ACC112 (cell line): Measurements from ENCODE around the gene ZNF597.

ENCODE experiments used
- H2AFZ ChIP-seq: fragments of 200-600 bp; sonication (generic); one replicate; pipeline ENCODE4 v1.6.0; 2017; ENCODE audit warnings: antibody characterized with exemption, low read length; ENCODE audit not compliant: unreplicated experiment
- H3K27ac ChIP-seq: fragments of 200-600 bp; sonication (generic); 2 replicates; pipeline ENCODE4 v1.5.1; 2014; ENCODE audit warnings: low read depth, mild to moderate bottlenecking, antibody characterized with exemption, low read length, moderate library complexity
- H3K27me3 ChIP-seq: fragments of 200-600 bp; sonication (generic); 2 replicates; pipeline ENCODE4 v1.6.1; 2014; ENCODE audit warnings: mild to moderate bottlenecking, antibody characterized with exemption, low read length, moderate library complexity, mixed read lengths; ENCODE audit not compliant: insufficient read depth
- H3K36me3 ChIP-seq: fragments of 200-600 bp; sonication (generic); 2 replicates; pipeline ENCODE4 v1.6.1; 2016; ENCODE audit warnings: mild to moderate bottlenecking, antibody characterized with exemption, low read length, moderate library complexity, mixed read lengths; ENCODE audit not compliant: insufficient read depth
- H3K4me1 ChIP-seq: fragments of 200-600 bp; sonication (generic); one replicate; pipeline ENCODE4 v1.6.1; 2016; ENCODE audit warnings: low read length, mixed read lengths; ENCODE audit not compliant: insufficient read depth, unreplicated experiment, control insufficient read depth
- H3K4me3 ChIP-seq: fragments of 200-600 bp; sonication (generic); 2 replicates; pipeline ENCODE4 v1.5.1; 2014; ENCODE audit warnings: mild to moderate bottlenecking, low read depth, low read length
- H3K79me2 ChIP-seq: fragments of 200-600 bp; sonication (generic); one replicate; pipeline ENCODE4 v1.6.0; 2016; ENCODE audit warnings: low read length; ENCODE audit not compliant: control insufficient read depth, unreplicated experiment, insufficient read depth

The ZNF597 gene

DNA sequence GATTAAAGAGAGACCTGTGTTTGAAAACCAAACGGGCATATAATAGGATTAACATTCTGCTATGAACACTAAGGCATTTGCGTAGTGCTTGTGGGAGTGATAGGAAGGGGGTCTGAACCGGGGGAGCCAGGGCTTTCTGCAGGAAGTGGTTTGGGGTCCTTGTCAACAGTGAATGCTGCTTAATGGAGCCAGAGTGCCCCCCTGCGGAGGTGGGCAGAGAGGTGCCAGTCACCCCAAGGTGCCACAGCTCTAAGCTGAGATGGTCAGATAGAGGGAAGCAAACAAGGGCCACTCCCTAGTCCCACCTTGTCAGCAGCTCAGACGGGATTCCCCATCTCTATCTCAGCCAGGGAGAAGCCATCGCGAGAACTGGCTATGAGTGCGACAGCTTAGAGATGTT, 17.8 kb upstream of the ZNF597 start:
- Histone ChIP-seq H3K79me2 (peaks cover 83% of the 10 kb centered on the region), H3K4me1 (peaks cover 13% of the 10 kb centered on the region), H3K27ac (no peak overlapping the region), H3K4me3 (no peak overlapping the region), H2AFZ (no peak overlapping the region), H3K36me3 (0 out of 2 replicates have a peak, but pooled peaks cover 4% of the 10 kb centered on the region), H3K27me3 (no peaks in the 10 kb centered on the region)

- Histone ChIP-seq H3K27ac (no peak overlapping the region), H2AFZ (no peak overlapping the region), H3K4me3 (no peak overlapping the region), H3K79me2 (peaks cover 77% of the 10 kb centered on the region), H3K36me3 (0 out of 2 replicates have a peak, but pooled peaks cover 4% of the 10 kb centered on the region), H3K27me3 (no peaks in the 10 kb centered on the region), H3K4me1 (peaks cover 13% of the 10 kb centered on the region)
Measured at GRCh38 chr16:3460585-3460984, 17.3 kb upstream of the ZNF597 start.

DNA sequence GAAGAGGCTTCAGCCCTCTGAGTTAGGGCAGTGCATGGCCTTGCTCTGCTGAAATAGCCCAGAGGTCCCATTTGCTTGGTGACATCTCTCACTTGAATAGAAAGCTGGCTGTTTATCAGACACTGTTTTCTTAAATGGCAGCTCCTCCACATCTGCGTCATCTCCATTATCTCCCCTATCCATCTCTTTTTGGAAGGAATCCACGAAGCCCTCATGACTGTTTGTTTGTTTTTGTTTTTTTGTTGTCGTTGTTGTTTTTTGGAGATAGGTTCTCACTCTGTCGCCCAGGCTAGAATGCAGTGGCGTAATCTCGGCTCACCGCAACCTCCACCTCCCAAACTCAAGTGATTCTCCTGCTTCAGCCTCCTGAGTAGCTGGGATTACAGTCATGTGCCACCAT, 16.8 kb upstream of the ZNF597 start:
- Histone ChIP-seq H3K4me1 (peaks cover 13% of the 10 kb centered on the region), H3K27ac (no peak overlapping the region), H2AFZ (no peak overlapping the region), H3K27me3 (no peaks in the 10 kb centered on the region), H3K4me3 (peak overlapping the region; percentile 91; the same call in 1 of the 2 replicates), H3K36me3 (0 out of 2 replicates have a peak, but pooled peaks cover 4% of the 10 kb centered on the region), H3K79me2 (peaks cover 73% of the 10 kb centered on the region)

DNA sequence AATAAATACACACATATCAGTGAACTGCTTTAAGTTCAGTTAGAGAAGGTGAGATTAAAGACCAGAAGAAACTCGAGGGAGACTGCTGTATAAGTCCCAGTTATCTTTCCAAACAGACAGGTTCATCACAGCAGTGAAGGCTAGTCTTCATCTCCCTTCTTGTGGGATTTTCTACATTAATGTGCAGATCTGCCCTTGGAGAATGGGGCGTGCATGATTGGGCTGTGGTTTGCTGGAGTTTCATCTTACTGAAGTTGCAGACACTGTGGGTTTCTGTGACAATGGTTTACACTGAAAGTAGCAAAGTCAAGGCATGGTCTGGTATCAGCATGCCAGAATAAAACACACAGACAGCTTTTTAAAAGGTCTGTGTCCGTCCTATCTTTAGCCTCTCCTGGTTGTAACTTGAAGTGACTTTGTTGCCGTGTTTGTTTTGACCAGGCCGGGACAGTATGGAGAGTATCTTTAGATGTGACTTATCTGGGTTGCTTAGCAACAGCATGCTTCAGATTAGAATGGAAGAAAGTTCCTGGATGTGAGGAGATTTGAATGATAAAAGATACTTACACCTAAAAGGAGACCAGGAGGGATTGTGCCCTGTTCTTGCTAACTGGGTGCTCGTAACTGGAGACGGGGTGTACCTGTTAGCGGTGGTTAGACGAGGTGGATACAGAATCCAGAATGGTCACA, 16.2 kb upstream of the ZNF597 start:
- Histone ChIP-seq H3K27ac (peak overlapping the region; percentile 77; the same call in 1 of the 2 replicates), H3K36me3 (0 out of 2 replicates have a peak, but pooled peaks cover 4% of the 10 kb centered on the region), H2AFZ (no peak overlapping the region), H3K79me2 (peaks cover 68% of the 10 kb centered on the region), H3K27me3 (no peaks in the 10 kb centered on the region), H3K4me3 (peak overlapping the region; percentile 91), H3K4me1 (peaks cover 13% of the 10 kb centered on the region)

DNA sequence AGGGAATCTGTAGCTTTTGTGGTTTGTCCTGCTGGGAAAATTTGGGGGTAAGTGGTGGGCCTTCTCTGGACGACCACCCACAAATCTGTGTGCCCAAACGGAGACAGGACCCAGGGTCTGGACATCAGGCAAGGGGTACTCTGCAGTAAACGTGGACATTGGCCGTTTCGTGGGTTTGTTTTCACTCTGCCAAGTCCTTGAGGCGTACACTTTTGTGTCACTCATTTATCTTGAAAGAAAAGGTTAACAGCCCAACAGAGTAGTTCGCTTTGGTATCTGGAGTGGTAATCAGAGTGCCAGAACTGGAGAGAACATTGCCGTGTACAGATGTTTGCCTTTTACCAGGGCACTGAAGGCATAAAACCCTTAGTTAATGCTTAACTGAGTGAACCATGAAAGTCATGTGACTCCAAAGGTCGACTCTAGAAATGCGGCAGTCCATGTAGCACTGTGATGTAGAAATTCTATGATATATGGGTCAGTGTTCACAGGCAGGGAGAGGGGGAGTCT, 15.6 kb upstream of the ZNF597 start:
- Histone ChIP-seq H3K36me3 (0 out of 2 replicates have a peak, but pooled peaks cover 4% of the 10 kb centered on the region), H3K27me3 (no peaks in the 10 kb centered on the region), H3K4me3 (peak overlapping the region; percentile 91), H3K79me2 (peaks cover 62% of the 10 kb centered on the region), H3K27ac (peak overlapping the region; percentile 77), H3K4me1 (peaks cover 13% of the 10 kb centered on the region), H2AFZ (peak overlapping the region; percentile 58)

GRCh38 chr16:3458278-3458851, 15.1 kb upstream of the ZNF597 start:
- Histone ChIP-seq H2AFZ (peak overlapping the region; percentile 58), H3K36me3 (0 out of 2 replicates have a peak, but pooled peaks cover 4% of the 10 kb centered on the region), H3K79me2 (peaks cover 57% of the 10 kb centered on the region)

DNA sequence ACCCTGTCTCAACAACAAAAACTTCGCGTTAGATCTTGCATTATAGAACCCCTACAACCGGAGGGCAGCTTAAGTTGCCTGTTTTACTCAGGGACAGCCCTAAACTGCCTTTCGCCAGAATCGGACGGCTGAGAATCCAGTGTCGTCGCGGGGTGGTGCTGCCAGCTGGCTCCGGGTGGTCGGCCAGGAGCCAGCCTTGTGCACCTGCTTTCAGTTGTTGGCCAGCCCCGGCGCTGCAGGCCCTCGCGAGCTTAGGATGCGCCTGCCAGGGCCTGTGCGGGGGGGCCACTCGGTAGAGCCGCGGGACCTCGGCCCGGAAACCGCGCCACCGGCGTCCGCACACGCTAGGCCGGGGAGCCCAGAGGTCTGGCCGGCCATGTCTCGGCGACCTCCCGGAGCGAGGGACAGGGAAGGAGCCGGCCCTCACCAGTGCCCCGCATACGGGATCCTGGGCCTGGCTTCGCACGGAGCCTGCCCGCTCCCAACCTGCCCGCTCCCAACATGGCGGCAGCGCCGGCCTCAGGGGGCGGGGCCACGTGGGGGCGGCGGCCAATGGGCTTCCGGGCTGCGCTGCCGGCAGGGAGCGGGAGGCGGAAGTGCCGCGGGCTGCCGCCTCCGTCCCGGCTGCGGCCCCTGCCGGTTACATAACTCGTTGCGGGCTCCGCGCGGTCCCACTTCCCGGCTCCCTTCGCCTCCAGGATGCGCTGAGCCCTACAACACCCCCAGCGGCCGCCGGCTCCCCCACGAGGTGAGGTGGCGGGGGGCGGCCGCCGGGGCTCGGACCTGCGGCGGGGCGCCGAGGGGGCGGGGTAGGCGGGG, 14.3 kb upstream of the ZNF597 start:
- H3K36me3 ChIP-seq, result no peaks in the 10 kb centered on the region
- H3K27me3 ChIP-seq, result no peaks in the 10 kb centered on the region
- H3K4me1 ChIP-seq, result peaks cover 13% of the 10 kb centered on the region
- peaks cover 50% of the 10 kb centered on the region for H3K79me2 ChIP-seq
- peak overlapping the region; percentile 58 for H2AFZ ChIP-seq
- peak overlapping the region; percentile 77 for H3K27ac ChIP-seq
- H3K4me3 ChIP-seq, result peak overlapping the region; percentile 91

More at GRCh38 chr16:3458278-3458851, 15.1 kb upstream of the ZNF597 start:
- H3K27ac ChIP-seq, result peak overlapping the region; percentile 77
- no peaks in the 10 kb centered on the region for H3K27me3 ChIP-seq
- peak overlapping the region; percentile 91 for H3K4me3 ChIP-seq
- peaks cover 13% of the 10 kb centered on the region for H3K4me1 ChIP-seq

DNA sequence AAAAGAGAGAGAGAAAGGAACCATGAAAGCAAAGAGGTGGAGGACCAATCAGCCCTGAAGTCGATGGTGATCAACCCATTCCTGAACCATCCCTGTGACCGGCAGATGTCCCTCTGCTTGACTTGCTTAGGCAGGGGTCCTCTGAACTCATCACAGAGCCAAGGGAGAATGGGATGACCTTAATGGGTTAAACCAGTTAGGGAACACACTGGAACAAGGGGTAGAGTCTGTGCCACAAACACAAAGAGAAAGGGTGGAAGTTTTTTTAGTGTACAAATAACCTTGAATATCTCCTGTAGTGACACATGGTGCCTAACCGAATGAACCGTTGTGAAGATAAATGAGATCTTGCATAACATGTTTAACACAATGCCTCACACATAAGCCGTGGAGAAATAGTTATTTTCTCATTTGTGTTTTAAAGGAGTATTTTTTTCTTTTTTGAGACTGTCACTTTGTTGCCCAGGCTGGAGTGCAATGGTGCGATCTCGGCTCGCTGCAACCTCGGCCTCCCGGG, 11.4 kb upstream of the ZNF597 start:
- peaks cover 3% of the 10 kb centered on the region; the same call in 1 of the 2 replicates for H3K36me3 ChIP-seq
- H3K27ac ChIP-seq, result no peak overlapping the region
- peaks cover 21% of the 10 kb centered on the region for H3K79me2 ChIP-seq
- no peak overlapping the region for H3K4me3 ChIP-seq
- H3K4me1 ChIP-seq, result peaks cover 8% of the 10 kb centered on the region
- no peak overlapping the region for H2AFZ ChIP-seq
- H3K27me3 ChIP-seq, result no peaks in the 10 kb centered on the region

DNA sequence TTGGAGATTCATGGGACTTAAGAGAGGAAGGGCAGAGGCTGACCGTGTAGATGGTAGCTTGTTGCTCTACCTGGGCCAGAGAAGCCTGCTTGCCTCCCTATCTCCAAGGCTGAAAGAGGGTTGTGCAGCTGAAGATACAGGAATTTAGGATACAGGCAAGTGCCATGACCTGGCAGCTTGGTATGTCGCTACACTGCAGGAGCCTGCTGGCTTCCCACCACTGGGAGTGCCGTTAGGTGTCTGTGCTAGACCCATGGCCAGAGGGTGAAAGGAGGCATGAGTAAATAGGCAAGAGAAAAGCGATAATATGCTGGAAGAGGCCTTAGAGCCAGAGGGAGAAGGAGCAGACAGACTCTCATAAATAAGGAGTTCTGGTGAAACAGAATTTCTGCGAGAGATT, 10.8 kb upstream of the ZNF597 start:
- no peak overlapping the region for H2AFZ ChIP-seq
- no peaks in the 10 kb centered on the region for H3K27me3 ChIP-seq
- peaks cover 3% of the 10 kb centered on the region; the same call in 1 of the 2 replicates for H3K36me3 ChIP-seq
- H3K4me3 ChIP-seq, result no peak overlapping the region
- peaks cover 2% of the 10 kb centered on the region for H3K4me1 ChIP-seq
- H3K27ac ChIP-seq, result no peak overlapping the region
- peaks cover 15% of the 10 kb centered on the region for H3K79me2 ChIP-seq

- no peaks in the 10 kb centered on the region for H3K27me3 ChIP-seq
- peaks cover 6% of the 10 kb centered on the region for H3K4me1 ChIP-seq
- H3K27ac ChIP-seq, result peak overlapping the region; percentile 84
- peak overlapping the region; percentile 3 for H2AFZ ChIP-seq
- peak overlapping the region; percentile 87 for H3K4me3 ChIP-seq
- peaks cover 36% of the 10 kb centered on the region for H3K79me2 ChIP-seq
- peaks cover 21% of the 10 kb centered on the region for H3K36me3 ChIP-seq
Measured at GRCh38 chr16:3444032-3444388, 706 bp upstream of the ZNF597 start.
